Caco-2 (cell line): Measurements from ENCODE around the gene ELK4. TPM values are rescaled to one million over a fixed set of nuclear protein-coding genes. Genes with fewer than 3 reads are reported as not detected.
A peak's percentile ranks its signal among the peaks of the same experiment; 100 is the strongest.

Source experiments
- BruUV-seq: library from RNA; stranded (reverse); fragments of 400-500 nt; replicated peaks from 2 replicates; lab custom pipeline; 2021; lab: Mats Ljungman, UMichigan
- CTCF ChIA-PET: fragments of 300-600 bp; sonication (Branson Sonifier 250); formaldehyde crosslinking; loops from one replicate; lab custom pipeline; 2022; ENCODE audit warnings: antibody characterized with exemption; lab: Charles Lee
- POLR2A ChIA-PET: fragments of 300-600 bp; sonication (Branson Sonifier 250); formaldehyde crosslinking; loops from one replicate; lab custom pipeline; 2022; ENCODE audit warnings: antibody characterized with exemption; lab: Charles Lee
- DNase-seq, 2 experiments: peaks; one replicate each; pipeline versions ENCODE4 v3.0.0 to v3.0.0-alpha.2; 2020 to 2022
- H3K27me3 ChIP-seq: replicated peaks from 2 replicates; pipeline ENCODE4 v1.6.0; 2011; ENCODE audit warnings: low read length; ENCODE audit not compliant: control insufficient read depth, insufficient read depth
- H3K36me3 ChIP-seq: 2 replicates; pipeline ENCODE4 v1.5.1; 2011; ENCODE audit warnings: low read length; ENCODE audit not compliant: control insufficient read depth, insufficient read depth
- H3K4me1 ChIP-seq: fragments of 250-450 bp; sonication (Bioruptor Pico); 2 replicates; pipeline ENCODE4 v1.5.1; 2020; ENCODE audit warnings: mild to moderate bottlenecking
- H3K4me3 ChIP-seq: 2 replicates; pipeline ENCODE4 v1.5.1; 2011; ENCODE audit warnings: low read depth, mild to moderate bottlenecking, control low read depth, low read length
- H3K9me3 ChIP-seq: fragments of 250-450 bp; sonication (Bioruptor Pico); 2 replicates; pipeline ENCODE4 v1.5.1; 2020; ENCODE audit warnings: mild to moderate bottlenecking, moderate library complexity
- H3K27ac Mint-ChIP-seq: one replicate; pipeline ENCODE4 v1.8.0; 2022; ENCODE audit warnings: mixed read lengths; ENCODE audit not compliant: unreplicated experiment
- H3K27me3 Mint-ChIP-seq: one replicate; pipeline ENCODE4 v1.8.0; 2022; ENCODE audit warnings: mixed read lengths; ENCODE audit not compliant: insufficient read depth, unreplicated experiment
- H3K36me3 Mint-ChIP-seq: one replicate; pipeline ENCODE4 v1.8.0; 2022; ENCODE audit warnings: mild to moderate bottlenecking, mixed read lengths; ENCODE audit not compliant: insufficient read depth, unreplicated experiment
- H3K4me1 Mint-ChIP-seq: one replicate; pipeline ENCODE4 v1.8.0; 2022; ENCODE audit warnings: low read depth, mixed read lengths; ENCODE audit not compliant: unreplicated experiment
- H3K4me3 Mint-ChIP-seq: one replicate; pipeline ENCODE4 v1.8.0; 2022; ENCODE audit warnings: mild to moderate bottlenecking, moderate library complexity, mixed read lengths; ENCODE audit not compliant: unreplicated experiment
- H3K9me3 Mint-ChIP-seq: one replicate; pipeline ENCODE4 v1.8.0; 2022; ENCODE audit warnings: mixed read lengths; ENCODE audit not compliant: unreplicated experiment
- CTCF ChIP-seq, 2 experiments: fragments of 200-600 bp in 1 of 2; IDR thresholded peaks; 1 replicate in 1 of 2; 2 replicates in 1 of 2; pipeline versions ENCODE4 v1.5.1 to v1.8.0; 2011 to 2022; ENCODE audit warnings: antibody characterized with exemption in 1 of 2, control low read depth in 1 of 2, inconsistent platforms in 1 of 2, low read depth in 1 of 2, low read length in 1 of 2, mild to moderate bottlenecking in 1 of 2, moderate library complexity in 1 of 2; ENCODE audit not compliant: insufficient read depth in 1 of 2, severe bottlenecking in 1 of 2, unreplicated experiment in 1 of 2
- intact Hi-C: fragments of 100-400 bp; cut with micrococcal nuclease; formaldehyde crosslinking; loops from one replicate; pipeline ENCODE4 v1.10.0; 2022; ENCODE audit not compliant: unreplicated experiment
- total RNA-seq: library from RNA; stranded (reverse); gene quantifications from 2 replicates; pipeline ENCODE4 v1.2.3, GENCODE V29; 2022

Gene ELK4
- total RNA-seq, 1 experiment from 2014 or later = 14.4 TPM

GRCh38 chr1:205604825-205605505 is 26.8 kb downstream of the ELK4 start:
- POLR2A ChIA-PET = no interaction called here

DNA sequence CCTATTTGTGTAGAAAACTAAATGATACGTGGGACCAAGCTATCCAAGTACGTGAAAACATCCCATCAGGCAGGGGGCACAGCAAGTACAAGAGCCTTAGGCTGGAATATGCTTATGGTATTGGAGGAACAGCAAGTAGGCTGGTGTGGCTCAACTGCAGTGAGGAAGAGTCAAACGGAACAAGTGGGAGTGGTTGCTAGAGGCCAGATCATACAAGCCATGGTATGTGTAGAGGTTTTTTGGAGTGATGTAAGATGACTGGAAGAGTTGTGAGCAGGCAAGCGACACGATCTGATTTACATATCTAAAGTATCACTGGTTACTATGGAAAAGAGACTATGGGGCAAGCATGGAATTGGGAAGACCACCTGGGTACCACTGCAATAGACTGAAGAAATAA is 27.8 kb downstream of the ELK4 start:
- H3K9me3 Mint-ChIP-seq = no peaks in the 10 kb centered on the region
- H3K4me1 ChIP-seq = no peaks in the 10 kb centered on the region
- H3K4me1 Mint-ChIP-seq = no peaks in the 10 kb centered on the region
- H3K27me3 Mint-ChIP-seq = no peaks in the 10 kb centered on the region
- DNase-seq = no peak
- H3K27ac Mint-ChIP-seq = no peak overlapping the region
- CTCF ChIA-PET = interaction anchor here (1.0 kb wide), 1 partner anchor 15 kb away, joined by 3 read pairs; no protein-coding TSS in a partner anchor
- 0 out of 2 replicates have a peak, but pooled peaks cover 1% of the 10 kb centered on the region for H3K36me3 ChIP-seq
- H3K27me3 ChIP-seq = no peaks in the 10 kb centered on the region
- POLR2A ChIA-PET = no interaction called here
- H3K9me3 ChIP-seq = no peaks in the 10 kb centered on the region
- H3K4me3 ChIP-seq = no peak overlapping the region
- no peak for TF ChIP-seq CTCF (IDR thresholded peaks at IDR 0.05; ENCODE audit: insufficient read depth in 1 of 2, low read depth in 1 of 2, low read length in 1 of 2, severe bottlenecking in 1 of 2, unreplicated experiment in 1 of 2)
- no TSS peak for BruUV-seq
- no peak overlapping the region for H3K4me3 Mint-ChIP-seq
- intact Hi-C loops = no loop called here
- no peaks in the 10 kb centered on the region for H3K36me3 Mint-ChIP-seq

More at GRCh38 chr1:205604825-205605505, 26.8 kb downstream of the ELK4 start:
- H3K4me1 Mint-ChIP-seq = no peaks in the 10 kb centered on the region
- no peaks in the 10 kb centered on the region for H3K27me3 Mint-ChIP-seq
- CTCF ChIA-PET = interaction anchor here (1.0 kb wide), 1 partner anchor 16 kb away, joined by 3 read pairs; no protein-coding TSS in a partner anchor
- Histone ChIP-seq H3K4me1 (no peaks in the 10 kb centered on the region), H3K4me3 (no peak overlapping the region), H3K27me3 (no peaks in the 10 kb centered on the region), H3K36me3 (0 out of 2 replicates have a peak, but pooled peaks cover 1% of the 10 kb centered on the region), H3K9me3 (no peaks in the 10 kb centered on the region)
- H3K4me3 Mint-ChIP-seq = no peak overlapping the region
- H3K36me3 Mint-ChIP-seq = no peaks in the 10 kb centered on the region
- intact Hi-C loops = no loop called here
- no peak overlapping the region for H3K27ac Mint-ChIP-seq
- DNase-seq = no peak
- no peak for TF ChIP-seq CTCF (IDR thresholded peaks at IDR 0.05; ENCODE audit: insufficient read depth in 1 of 2, low read depth in 1 of 2, low read length in 1 of 2, severe bottlenecking in 1 of 2, unreplicated experiment in 1 of 2)
- H3K9me3 Mint-ChIP-seq = no peaks in the 10 kb centered on the region
- no TSS peak for BruUV-seq

- H3K4me3 Mint-ChIP-seq = no peak overlapping the region
- ChIA-PET CTCF (interaction anchor here (0.6 to 2.2 kb wide), 7 partner anchors 10 to 111 kb away, joined by 3 to 14 read pairs (median 4); no protein-coding TSS in a partner anchor), POLR2A (interaction anchor here (0.6 to 1.1 kb wide), 2 partner anchors 30 to 31 kb away, joined by 3 to 4 read pairs; no protein-coding TSS in a partner anchor)
- DNase-seq = peak in 1 of 2 experiments; percentile 28
- no peaks in the 10 kb centered on the region for H3K9me3 ChIP-seq
- H3K9me3 Mint-ChIP-seq = no peaks in the 10 kb centered on the region
- H3K4me3 ChIP-seq = no peak overlapping the region
- no peaks in the 10 kb centered on the region for H3K27me3 ChIP-seq
- H3K4me1 ChIP-seq = no peaks in the 10 kb centered on the region
- 0 out of 2 replicates have a peak, but pooled peaks cover 1% of the 10 kb centered on the region for H3K36me3 ChIP-seq
- no TSS peak for BruUV-seq
- no peaks in the 10 kb centered on the region for H3K27me3 Mint-ChIP-seq
- no peaks in the 10 kb centered on the region for H3K4me1 Mint-ChIP-seq
- TF ChIP-seq CTCF (IDR thresholded peaks at IDR 0.05; ENCODE audit: insufficient read depth in 1 of 2, low read depth in 1 of 2, low read length in 1 of 2, severe bottlenecking in 1 of 2, unreplicated experiment in 1 of 2) = no peak
- peaks cover 8% of the 10 kb centered on the region for H3K36me3 Mint-ChIP-seq
- intact Hi-C loops = no loop called here
- no peak overlapping the region for H3K27ac Mint-ChIP-seq
These were observed 30.6 kb downstream of the ELK4 start for GRCh38 chr1:205601205-205601604.
